MM.1S (cell line): ENCODE data around the gene FRMD7.

Source experiments
- CTCF ChIP-seq: fragments of 300-600 bp; sonication (generic); IDR thresholded peaks from 2 replicates; pipeline ENCODE4 v1.5.1; 2016; ENCODE audit warnings: antibody characterized with exemption, low read length, mixed read lengths
- EZH2 ChIP-seq: fragments of 300-600 bp; sonication (generic); optimal IDR thresholded peaks from 2 replicates; pipeline ENCODE3; 2017; ENCODE audit warnings: low read depth, mild to moderate bottlenecking, antibody characterized with exemption, low read length, mixed read lengths
- EZH2phosphoT487 ChIP-seq: fragments of 300-600 bp; sonication (generic); IDR thresholded peaks from 2 replicates; pipeline ENCODE4 v1.6.1; 2018; ENCODE audit warnings: antibody characterized with exemption, low read length

GRCh38 chrX:132171881-132172280 is 44.1 kb upstream of the FRMD7 start:
- no peak for TF ChIP-seq EZH2
- TF ChIP-seq CTCF, result no peak
- TF ChIP-seq EZH2phosphoT487, result no peak
